Brain microvascular endothelial cell (primary cell): ENCODE results near the gene BCAN.

Experiments
- DNase-seq: peaks from one replicate; pipeline ENCODE4 v3.0.0-alpha.2; 2020
- H3K27ac ChIP-seq: fragments of 250-450 bp; sonication (Bioruptor Pico); 2 replicates; pipeline ENCODE4 v1.5.1; 2020; ENCODE audit warnings: mild to moderate bottlenecking, moderate library complexity
- H3K27me3 ChIP-seq: fragments of 250-450 bp; sonication (Bioruptor Pico); replicated peaks from 2 replicates; pipeline ENCODE4 v1.5.1; 2020; ENCODE audit warnings: mild to moderate bottlenecking
- H3K36me3 ChIP-seq: fragments of 250-450 bp; sonication (Bioruptor Pico); replicated peaks from 2 replicates; pipeline ENCODE4 v1.5.1; 2020; ENCODE audit warnings: mild to moderate bottlenecking
- H3K4me3 ChIP-seq: 2 replicates; pipeline ENCODE4 v1.5.1; 2011; ENCODE audit warnings: low read depth, mild to moderate bottlenecking, control low read depth, low read length, moderate library complexity
- in situ Hi-C: cut with HindIII; loops from 2 replicates; pipeline ENCODE4 v1.10.0; 2017; ENCODE audit warnings: low sequenced_read_pairs, low pct_ligation_motif_present
- TF ChIP-seq, protein P1 (sequence below): IDR thresholded peaks from 2 replicates; pipeline ENCODE4 v1.5.1; 2011; ENCODE audit warnings: low read depth, mild to moderate bottlenecking, moderate library complexity, low read length, control low read depth, inconsistent platforms; ENCODE audit errors: missing control alignments

BCAN gene

DNA sequence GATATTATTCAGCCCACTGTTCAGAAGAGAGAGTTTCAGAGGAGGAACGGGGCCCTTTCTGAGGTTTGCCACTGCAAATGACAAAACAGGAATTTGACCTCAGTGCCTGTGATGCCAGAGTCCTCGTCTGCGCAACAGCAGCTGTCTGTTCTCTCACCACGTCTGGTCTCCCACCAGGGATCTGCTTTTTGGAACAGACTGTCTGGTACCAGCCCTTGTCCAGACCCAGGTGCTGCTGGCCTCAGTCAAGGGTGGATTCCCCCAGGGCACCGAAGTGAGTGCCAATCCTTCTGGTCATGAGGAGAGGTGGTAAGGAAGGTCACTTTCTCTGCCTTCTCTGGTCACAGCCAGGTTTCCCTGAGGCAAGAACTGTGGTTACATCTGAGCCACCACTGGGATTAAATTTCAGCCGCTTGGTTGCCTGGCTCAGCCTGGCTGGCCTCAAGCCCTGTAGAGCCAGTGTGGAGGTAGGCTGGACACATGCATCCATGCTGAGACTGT is 2.3 kb upstream of the BCAN start:
- Histone ChIP-seq H3K27me3 (peaks cover 76% of the 10 kb centered on the region), H3K4me3 (no peak overlapping the region), H3K36me3 (no peaks in the 10 kb centered on the region), H3K27ac (no peak overlapping the region)
- in situ Hi-C loops = no loop called here
- TF ChIP-seq, protein P1, sequence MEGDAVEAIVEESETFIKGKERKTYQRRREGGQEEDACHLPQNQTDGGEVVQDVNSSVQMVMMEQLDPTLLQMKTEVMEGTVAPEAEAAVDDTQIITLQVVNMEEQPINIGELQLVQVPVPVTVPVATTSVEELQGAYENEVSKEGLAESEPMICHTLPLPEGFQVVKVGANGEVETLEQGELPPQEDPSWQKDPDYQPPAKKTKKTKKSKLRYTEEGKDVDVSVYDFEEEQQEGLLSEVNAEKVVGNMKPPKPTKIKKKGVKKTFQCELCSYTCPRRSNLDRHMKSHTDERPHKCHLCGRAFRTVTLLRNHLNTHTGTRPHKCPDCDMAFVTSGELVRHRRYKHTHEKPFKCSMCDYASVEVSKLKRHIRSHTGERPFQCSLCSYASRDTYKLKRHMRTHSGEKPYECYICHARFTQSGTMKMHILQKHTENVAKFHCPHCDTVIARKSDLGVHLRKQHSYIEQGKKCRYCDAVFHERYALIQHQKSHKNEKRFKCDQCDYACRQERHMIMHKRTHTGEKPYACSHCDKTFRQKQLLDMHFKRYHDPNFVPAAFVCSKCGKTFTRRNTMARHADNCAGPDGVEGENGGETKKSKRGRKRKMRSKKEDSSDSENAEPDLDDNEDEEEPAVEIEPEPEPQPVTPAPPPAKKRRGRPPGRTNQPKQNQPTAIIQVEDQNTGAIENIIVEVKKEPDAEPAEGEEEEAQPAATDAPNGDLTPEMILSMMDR = no peak
- DNase-seq = no peak

DNA sequence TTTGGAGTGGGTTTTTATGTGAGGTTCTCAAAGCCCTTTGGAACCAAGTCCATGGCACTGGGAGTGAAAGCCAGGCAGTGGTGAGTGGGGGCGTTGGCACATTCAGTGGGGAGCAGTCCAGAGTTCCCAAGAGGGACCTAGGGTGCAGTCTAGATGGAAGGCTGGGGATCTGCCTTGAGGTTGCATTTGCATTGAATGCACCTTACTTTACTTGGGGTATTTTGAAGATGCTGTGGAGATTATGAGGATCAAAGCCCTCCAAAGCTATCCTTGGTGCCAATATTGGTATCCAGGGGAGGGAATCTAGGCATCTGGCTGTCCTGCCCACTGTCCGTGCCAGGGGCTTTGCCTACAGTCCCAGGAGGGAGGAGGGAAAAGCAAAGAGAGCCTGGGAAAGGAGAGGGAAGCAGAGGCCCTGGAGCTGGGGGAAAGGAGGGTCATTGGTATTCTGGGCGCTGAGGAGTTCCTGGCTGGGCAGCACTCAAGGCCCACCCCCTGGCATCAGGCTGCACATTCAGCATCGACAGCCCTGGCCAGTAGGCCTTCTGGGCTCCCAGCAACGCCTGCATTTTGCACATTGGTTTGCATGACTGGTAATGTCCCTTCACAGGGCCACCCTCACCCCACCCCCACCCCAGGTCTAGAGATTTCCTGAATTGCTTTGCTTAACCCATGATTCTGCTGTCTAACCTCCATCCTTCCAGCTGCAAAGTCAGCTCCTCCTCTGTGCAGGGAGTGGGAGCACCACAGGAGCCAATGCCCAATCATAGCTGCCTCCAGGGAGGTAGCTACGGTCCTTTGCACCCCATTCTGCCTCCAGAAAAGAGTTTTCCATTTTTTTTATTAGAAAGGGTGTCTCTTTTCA is 843 bp upstream of the BCAN start:
- Histone ChIP-seq H3K27ac (no peak overlapping the region), H3K36me3 (no peaks in the 10 kb centered on the region), H3K4me3 (no peak overlapping the region), H3K27me3 (peaks cover 84% of the 10 kb centered on the region)
- in situ Hi-C loops = no loop called here
- no peak for DNase-seq
- TF ChIP-seq, protein P1 = no peak

DNA sequence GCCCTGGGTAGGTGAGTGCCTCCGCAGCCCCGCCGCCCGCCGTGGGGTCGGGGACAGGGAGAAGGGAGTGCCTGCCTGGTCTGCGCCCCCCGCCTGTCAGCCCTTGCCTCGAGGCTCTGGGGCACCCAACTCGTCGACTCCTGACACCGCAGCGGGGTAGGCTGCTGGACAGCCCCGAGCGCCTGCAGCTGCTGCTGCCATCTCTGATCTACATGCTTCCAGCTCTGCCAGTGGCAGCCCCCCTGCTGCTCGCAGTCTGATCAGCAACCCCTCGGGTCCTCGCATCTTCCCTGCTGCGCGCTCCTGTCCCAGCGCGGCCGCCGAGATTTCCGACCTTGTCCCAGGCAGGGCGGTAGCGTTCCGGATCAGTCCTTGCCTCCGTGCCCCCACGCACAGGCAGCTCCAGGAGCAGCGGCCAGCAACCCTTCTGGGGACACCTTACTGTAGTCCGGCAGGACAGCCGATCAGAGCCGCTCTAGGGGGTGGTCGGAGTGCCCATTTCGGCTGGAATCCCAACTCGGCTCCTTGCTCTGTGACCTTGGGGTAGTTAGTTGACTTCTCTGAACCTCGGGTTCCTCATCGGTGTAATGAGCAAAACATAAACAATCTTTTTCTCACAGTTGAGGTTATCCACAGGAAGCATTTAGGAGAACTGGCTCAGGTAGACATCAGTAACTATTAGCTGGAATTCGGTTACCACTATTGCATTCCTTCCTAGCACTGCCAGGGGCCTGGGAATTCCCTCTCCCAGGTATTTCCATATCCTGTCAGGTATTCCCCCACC is 540 bp downstream of the BCAN start:
- TF ChIP-seq, protein P1 = no peak
- no peak overlapping the region for H3K27ac ChIP-seq
- peaks cover 92% of the 10 kb centered on the region for H3K27me3 ChIP-seq
- in situ Hi-C loops = no loop called here
- no peaks in the 10 kb centered on the region for H3K36me3 ChIP-seq
- H3K4me3 ChIP-seq = no peak overlapping the region
- DNase-seq = no peak

DNA sequence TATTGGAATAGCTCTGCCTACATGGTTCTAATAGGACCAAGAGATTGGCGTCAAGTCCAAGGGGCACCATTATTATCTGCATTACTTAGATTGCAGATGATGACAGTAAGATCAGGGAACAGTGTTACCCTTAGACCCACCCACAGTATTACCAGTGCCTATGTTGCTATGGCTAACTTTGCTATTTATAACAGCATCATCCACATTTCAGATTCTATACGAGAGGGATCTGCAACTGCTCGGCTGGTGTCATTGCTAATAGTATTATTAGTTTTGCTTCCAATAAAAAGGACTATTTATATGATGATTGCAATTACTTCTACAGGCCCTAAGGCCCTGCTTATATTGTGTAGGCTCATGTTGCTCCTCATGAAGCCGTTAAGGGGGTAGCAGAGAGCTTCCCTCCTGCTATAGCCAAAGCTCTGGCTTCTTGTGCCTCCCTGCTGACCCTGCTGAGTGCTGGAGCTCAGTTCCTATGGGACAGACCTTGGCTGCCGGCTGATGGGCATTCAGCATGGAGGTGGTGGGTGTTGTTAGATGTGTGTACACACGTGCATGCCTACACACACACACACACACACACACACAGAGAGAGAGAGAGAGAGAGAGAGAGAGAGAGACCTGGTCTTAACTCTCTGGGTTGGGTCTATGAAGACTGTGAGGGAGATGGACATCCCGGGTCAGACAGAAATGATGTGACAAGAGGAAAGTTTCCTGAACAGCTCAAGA is 1.3 kb downstream of the BCAN start:
- Histone ChIP-seq H3K4me3 (no peak overlapping the region), H3K27me3 (peaks cover 93% of the 10 kb centered on the region), H3K36me3 (no peaks in the 10 kb centered on the region), H3K27ac (no peak overlapping the region)
- in situ Hi-C loops = no loop called here
- DNase-seq = no peak
- TF ChIP-seq, protein P1 = no peak

DNA sequence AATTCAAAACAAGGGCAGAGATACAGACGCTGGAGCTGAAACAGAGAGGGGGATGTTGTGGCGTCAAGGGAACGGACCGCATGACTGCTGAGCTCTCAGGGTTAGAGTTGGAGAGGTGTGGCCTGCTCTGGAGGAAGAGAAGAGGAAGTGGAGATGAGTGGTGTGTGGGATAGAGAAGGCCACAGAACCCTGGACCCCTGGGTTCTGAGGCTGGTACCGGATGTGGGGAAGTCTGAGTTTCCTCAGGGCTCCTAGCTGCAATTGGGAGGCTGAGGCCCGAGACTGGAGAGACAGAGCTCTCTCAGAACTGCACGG is 1.8 kb downstream of the BCAN start:
- Histone ChIP-seq H3K36me3 (no peaks in the 10 kb centered on the region), H3K27ac (no peak overlapping the region), H3K4me3 (no peak overlapping the region), H3K27me3 (peaks cover 92% of the 10 kb centered on the region)
- in situ Hi-C loops = no loop called here
- no peak for DNase-seq
- TF ChIP-seq, protein P1 = no peak
